Liver (tissue), 9 donors: Measurements from ENCODE around the gene PLA2R1. TPM values are rescaled to one million over a fixed set of nuclear protein-coding genes. Genes with fewer than 3 reads are reported as not detected.

Experiments
- DNase-seq: peaks from one replicate; pipeline ENCODE4 v3.0.0-alpha.2; 2017; ENCODE audit warnings: low spot score
- H3K27ac ChIP-seq, 2 donors: one replicate each; pipeline ENCODE4 v1.7.0; 2013; ENCODE audit warnings: inconsistent platforms in 2 of 2, low read length in 2 of 2, control low read depth in 1 of 2, low read depth in 1 of 2, mild to moderate bottlenecking in 1 of 2
- H3K27me3 ChIP-seq, 4 donors: one replicate each; pipeline versions ENCODE4 v1.6.1 to v1.7.0; 2013; ENCODE audit warnings: low read length in 3 of 4, inconsistent platforms in 1 of 4, mild to moderate bottlenecking in 1 of 4, moderate library complexity in 1 of 4; ENCODE audit not compliant: control insufficient read depth in 4 of 4, insufficient read depth in 4 of 4
- H3K36me3 ChIP-seq, 4 donors: one replicate each; pipeline versions ENCODE4 v1.6.1 to v1.7.0; 2013; ENCODE audit warnings: low read length in 3 of 4, mild to moderate bottlenecking in 3 of 4, low read depth in 1 of 4, moderate library complexity in 1 of 4; ENCODE audit not compliant: control insufficient read depth in 4 of 4, insufficient read depth in 3 of 4
- H3K4me1 ChIP-seq, 4 donors: one replicate each; pipeline versions ENCODE4 v1.6.1 to v1.7.0; 2013; ENCODE audit warnings: low read length in 3 of 4, mild to moderate bottlenecking in 3 of 4, moderate library complexity in 1 of 4; ENCODE audit not compliant: control insufficient read depth in 4 of 4, insufficient read depth in 4 of 4
- H3K4me3 ChIP-seq, 3 donors: one replicate each; pipeline versions ENCODE4 v1.6.1 to v1.7.0; 2013; ENCODE audit warnings: low read length in 3 of 3, control low read depth in 1 of 3, low read depth in 1 of 3, mild to moderate bottlenecking in 1 of 3
- H3K9ac ChIP-seq, 2 donors: one replicate each; pipeline ENCODE4 v1.7.0; 2013; ENCODE audit warnings: low read length in 2 of 2, mild to moderate bottlenecking in 2 of 2, moderate library complexity in 2 of 2, control low read depth in 1 of 2, low read depth in 1 of 2
- H3K9me3 ChIP-seq, 4 donors: one replicate each; pipeline versions ENCODE4 v1.6.1 to v1.7.0; 2013; ENCODE audit warnings: low read length in 3 of 4; ENCODE audit not compliant: control insufficient read depth in 4 of 4
- ATF3 ChIP-seq: IDR thresholded peaks from 2 replicates; pipeline ENCODE4 v1.6.1; 2016; ENCODE audit warnings: antibody characterized with exemption
- CTCF ChIP-seq: fragments of 150-350 bp; IDR thresholded peaks from 2 replicates; pipeline ENCODE4 v1.5.1; 2017; ENCODE audit warnings: improper control_type of control experiment, low read depth, low read length; ENCODE audit not compliant: missing input control
- GABPA ChIP-seq, 2 donors: IDR thresholded peaks in 1 of 2; conservative IDR thresholded peaks in 1 of 2; 2 replicates each; pipeline ENCODE4 v1.6.1; 2016; ENCODE audit warnings: antibody characterized with exemption in 2 of 2, mild to moderate bottlenecking in 1 of 2, moderate library complexity in 1 of 2
- HNF4A ChIP-seq, 2 donors: conservative IDR thresholded peaks; 2 replicates each; pipeline ENCODE4 v1.6.1; 2016; ENCODE audit warnings: antibody characterized with exemption in 2 of 2, mild to moderate bottlenecking in 2 of 2
- HNF4G ChIP-seq: IDR thresholded peaks from 2 replicates; pipeline ENCODE4 v1.6.1; 2016; ENCODE audit warnings: antibody characterized with exemption
- MAX ChIP-seq: IDR thresholded peaks from 2 replicates; pipeline ENCODE4 v1.6.1; 2016; ENCODE audit warnings: antibody characterized with exemption
- RAD21 ChIP-seq, 2 donors: IDR thresholded peaks; 2 replicates each; pipeline ENCODE4 v1.6.1; 2016; ENCODE audit warnings: antibody characterized with exemption in 2 of 2, mild to moderate bottlenecking in 2 of 2
- REST ChIP-seq: IDR thresholded peaks from 2 replicates; pipeline ENCODE4 v1.6.1; 2016; ENCODE audit warnings: antibody characterized with exemption, mild to moderate bottlenecking
- RXRA ChIP-seq, 2 donors: IDR thresholded peaks; 2 replicates each; pipeline ENCODE4 v1.6.1; 2017 to 2018; ENCODE audit warnings: antibody characterized with exemption in 2 of 2, mild to moderate bottlenecking in 1 of 2
- TAF1 ChIP-seq: conservative IDR thresholded peaks from 2 replicates; pipeline ENCODE4 v1.6.1; 2016; ENCODE audit warnings: antibody characterized with exemption, mild to moderate bottlenecking
- WGBS: extraction: QIAGEN DNeasy Blood & Tissue Kit; methylation state at CpG from one replicate; pipeline ENCODE4 v1.1.7; 2013; 5-methylcytosine and 5-hydroxymethylcytosine counted together
- polyA plus RNA-seq, 2 donors: library from polyadenylated mRNA; stranded (reverse) in 1 of 2; unstranded in 1 of 2; fragments of 200-250 nt in 1 of 2; fragments of >200 nt in 1 of 2; fragmentation: Nextera tagmentation in 1 of 2; extraction: Ambion mirVana in 1 of 2; gene quantifications; one replicate each; pipeline versions ENCODE4 v1.2.1 to v1.2.3, GENCODE V29; 2013 to 2015
- total RNA-seq, 2 donors: library from RNA; depleted of rRNA; stranded (reverse); fragments of >200 nt; gene quantifications; one replicate each; pipeline ENCODE4 v1.2.3, GENCODE V29; 2014
- donor health status: healthy.
- donor health status: healthy.
- donor health status: healthy.
- donor health status: healthy.
- donor health status: healthy.

Gene PLA2R1
- total and polyA plus RNA-seq, 4 donors: 0.61 to 2.3 (median 0.66) TPM

- H3K4me3 ChIP-seq: no peak overlapping the region
- H3K9ac ChIP-seq: no peak overlapping the region
- peaks cover 0 to 3% (median 0%) of the 10 kb centered on the region in 4 donors for H3K27me3 ChIP-seq
- TF ChIP-seq HNF4G (no peak), GABPA (IDR thresholded peaks at IDR 0.05 in 1 of 2, conservative IDR thresholded peaks at IDR 0.05 in 1 of 2) (no peak), RXRA (IDR thresholded peaks at IDR 0.05) (no peak), MAX (no peak), CTCF (no peak), RAD21 (IDR thresholded peaks at IDR 0.05) (no peak)
- DNase-seq: no peak
- no peak overlapping the region for H3K27ac ChIP-seq
- H3K4me1 ChIP-seq: no peaks in the 10 kb centered on the region
- H3K9me3 ChIP-seq: no peaks in the 10 kb centered on the region
- WGBS: 43% methylated on average over 2 of the region's 2 CpGs
- H3K36me3 ChIP-seq: no peaks in the 10 kb centered on the region
These were observed 48.2 kb downstream of the PLA2R1 start for GRCh38 chr2:160014227-160014626.

- H3K4me1 ChIP-seq: no peaks in the 10 kb centered on the region
- DNase-seq: no peak
- no peak overlapping the region for H3K4me3 ChIP-seq
- no peak overlapping the region for H3K9ac ChIP-seq
- TF ChIP-seq CTCF: no peak
- TF ChIP-seq ATF3: no peak
- TF ChIP-seq REST: no peak
- no peak for TF ChIP-seq HNF4A (conservative IDR thresholded peaks at IDR 0.05)
- TF ChIP-seq MAX: no peak
- TF ChIP-seq TAF1: no peak
- TF ChIP-seq RAD21 (IDR thresholded peaks at IDR 0.05): no peak
- no peaks in the 10 kb centered on the region for H3K36me3 ChIP-seq
- H3K27me3 ChIP-seq: no peaks in the 10 kb centered on the region
- H3K9me3 ChIP-seq: no peaks in the 10 kb centered on the region
- H3K27ac ChIP-seq: no peak overlapping the region
- 67% methylated on average over 5 of the region's 5 CpGs for WGBS
These were observed 51.9 kb downstream of the PLA2R1 start for GRCh38 chr2:160010361-160011145.
